Stimulated activated CD8-positive, alpha-beta memory T cell treated with anti-CD3 and anti-CD28 coated beads, Interleukin-15, amount 100 ng/mL, for 1 hour (primary cell): ENCODE measurements around the gene CPXM1.
"Not testable (repeated sequence)": the region's sequence is repeated elsewhere in the genome, so short reads cannot be mapped to it uniquely, and the experiment has no call there.

Experiments
- DNase-seq: peaks from one replicate; pipeline ENCODE4 v3.0.0-alpha.2; 2020; ENCODE audit warnings: low read depth

CPXM1 gene

GRCh38 chr20:2800521-2801285 is at the start of gene CPXM1:
TSS of gene CPXM1 (minus strand) at chr20:2800627. CDS start at chr20:2800572, 55 bp downstream.
- no peak for DNase-seq

GRCh38 chr20:2849529-2849928 is 49.1 kb upstream of the CPXM1 start:
- no peak for DNase-seq

- DNase-seq = no peak
Observed at GRCh38 chr20:2847802-2848201, 47.4 kb upstream of the CPXM1 start.

- DNase-seq = no peak
Observed at GRCh38 chr20:2846698-2847097, 46.3 kb upstream of the CPXM1 start.

GRCh38 chr20:2845607-2846006 is 45.2 kb upstream of the CPXM1 start:
- no peak for DNase-seq

GRCh38 chr20:2840967-2841531 is 40.6 kb upstream of the CPXM1 start:
- DNase-seq = no peak

GRCh38 chr20:2840138-2840966 is 39.9 kb upstream of the CPXM1 start, which contains the start of the genes PCED1A and VPS16:
TSS of gene PCED1A (minus strand) at chr20:2840655. CDS start at chr20:2839912, 743 bp downstream.
TSS of gene VPS16 (plus strand) at chr20:2840745. CDS start at chr20:2840775, 30 bp downstream.
- peak; percentile 75 for DNase-seq

GRCh38 chr20:2839732-2840137 is 39.3 kb upstream of the CPXM1 start:
- DNase-seq = no peak

GRCh38 chr20:2838847-2839671 is 38.6 kb upstream of the CPXM1 start:
- no peak for DNase-seq

GRCh38 chr20:2838170-2838797 is 37.9 kb upstream of the CPXM1 start:
- no peak for DNase-seq

- no peak for DNase-seq
Observed at GRCh38 chr20:2837221-2837960, 37.0 kb upstream of the CPXM1 start.

- DNase-seq = no peak
Observed at GRCh38 chr20:2836035-2836434, 35.6 kb upstream of the CPXM1 start.

- DNase-seq = no peak
Observed at GRCh38 chr20:2835331-2835796, 34.9 kb upstream of the CPXM1 start.

- DNase-seq = no peak
Observed at GRCh38 chr20:2834401-2835110, 34.1 kb upstream of the CPXM1 start.

GRCh38 chr20:2833761-2834160 is 33.3 kb upstream of the CPXM1 start:
- no peak for DNase-seq

GRCh38 chr20:2831206-2831605 is 30.8 kb upstream of the CPXM1 start:
- DNase-seq = not testable (repeated sequence)

- DNase-seq = no peak
Observed at GRCh38 chr20:2829376-2829775, 28.9 kb upstream of the CPXM1 start.

- no peak for DNase-seq
Observed at GRCh38 chr20:2826655-2827054, 26.2 kb upstream of the CPXM1 start.

- DNase-seq = no peak
Observed at GRCh38 chr20:2825761-2826160, 25.3 kb upstream of the CPXM1 start.

- no peak for DNase-seq
Observed at GRCh38 chr20:2822073-2822472, 21.6 kb upstream of the CPXM1 start.
